Islet precursor cell (in vitro differentiated cells): ENCODE measurements around the gene GBX2.
"Not testable (repeated sequence)": the region's sequence is repeated elsewhere in the genome, so short reads cannot be mapped to it uniquely, and the experiment has no call there.

Source experiments
- DNase-seq: peaks from one replicate; pipeline ENCODE4 v3.0.0-alpha.2; 2018

The GBX2 gene

DNA sequence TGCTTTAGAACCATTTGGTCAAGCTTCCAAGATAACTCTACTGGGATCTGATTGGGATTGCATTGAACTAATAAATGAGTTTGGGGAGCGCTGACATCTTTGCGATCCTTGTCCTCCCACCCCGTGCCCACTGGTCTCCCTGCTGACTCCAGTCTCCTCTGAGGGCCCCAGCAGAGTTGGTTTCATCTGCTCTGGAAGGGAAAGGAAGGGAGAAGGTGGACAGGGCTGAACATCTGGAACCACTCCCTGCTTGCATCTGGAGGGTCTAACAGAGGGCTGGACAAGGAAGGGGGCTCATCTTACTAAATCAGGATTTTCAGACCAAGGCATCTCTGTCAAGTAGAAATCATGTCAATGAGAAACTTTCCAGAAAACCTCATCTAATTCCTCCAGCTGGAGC lies 12.8 kb downstream of the GBX2 start:
- DNase-seq = no peak

DNA sequence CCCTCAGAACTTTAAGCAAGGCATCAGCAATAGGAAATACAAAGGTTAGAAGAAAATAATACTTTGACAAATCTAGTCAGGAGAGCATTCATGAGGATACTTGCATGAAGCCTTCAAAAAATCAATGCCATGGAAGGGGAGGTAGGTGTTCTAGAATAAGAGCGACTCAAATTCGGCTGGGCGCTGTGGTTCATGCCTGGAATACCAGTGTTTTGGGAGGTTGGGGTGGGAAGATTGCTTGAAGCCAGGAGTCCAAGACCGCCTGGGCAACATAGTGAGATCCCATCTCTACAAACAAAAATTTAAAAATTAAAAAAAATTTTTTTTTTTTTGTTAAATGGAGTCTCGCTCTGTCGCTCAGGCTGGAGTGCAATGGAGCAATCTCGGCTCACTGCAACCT lies 21.8 kb downstream of the GBX2 start:
- no peak for DNase-seq

DNA sequence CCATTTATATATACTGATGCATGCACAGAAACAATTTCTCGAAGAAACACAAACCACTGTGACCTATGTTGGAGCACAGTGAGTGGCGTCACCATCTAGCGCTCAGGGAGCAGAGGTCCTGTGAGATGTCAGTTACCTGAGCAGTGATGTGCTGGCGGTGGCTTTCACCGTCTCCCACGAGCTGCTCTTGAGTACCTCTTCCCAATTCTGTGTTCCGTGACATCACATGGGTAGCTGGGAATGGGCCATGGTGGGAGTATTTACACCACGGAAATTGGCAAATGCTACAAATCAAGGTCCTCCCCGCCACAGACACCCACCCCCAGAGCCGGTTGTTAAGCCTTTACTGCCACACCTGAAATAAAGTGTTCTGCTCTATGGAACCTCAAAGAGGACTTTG lies 24.4 kb downstream of the GBX2 start:
- no peak for DNase-seq

DNA sequence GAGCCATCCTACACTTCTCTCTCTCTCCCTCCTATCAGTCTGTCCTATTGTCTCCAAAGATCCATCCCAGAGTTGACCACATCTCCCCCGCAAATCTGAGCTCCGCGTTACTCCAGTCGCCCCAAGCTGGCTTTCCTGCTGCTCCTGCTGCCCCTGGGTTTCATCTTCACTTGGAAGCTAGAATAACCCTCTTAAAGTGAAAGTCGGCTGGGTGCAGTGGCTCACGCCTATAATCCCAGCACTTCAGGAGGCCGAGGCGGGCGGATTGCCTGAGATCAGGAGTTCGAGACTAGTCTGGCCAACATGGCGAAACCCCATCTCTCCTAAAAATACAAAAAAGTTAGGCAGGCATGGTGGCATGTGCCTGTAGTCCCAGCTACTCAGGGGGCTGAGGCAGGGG lies 26.6 kb downstream of the GBX2 start:
- not testable (repeated sequence) for DNase-seq

DNA sequence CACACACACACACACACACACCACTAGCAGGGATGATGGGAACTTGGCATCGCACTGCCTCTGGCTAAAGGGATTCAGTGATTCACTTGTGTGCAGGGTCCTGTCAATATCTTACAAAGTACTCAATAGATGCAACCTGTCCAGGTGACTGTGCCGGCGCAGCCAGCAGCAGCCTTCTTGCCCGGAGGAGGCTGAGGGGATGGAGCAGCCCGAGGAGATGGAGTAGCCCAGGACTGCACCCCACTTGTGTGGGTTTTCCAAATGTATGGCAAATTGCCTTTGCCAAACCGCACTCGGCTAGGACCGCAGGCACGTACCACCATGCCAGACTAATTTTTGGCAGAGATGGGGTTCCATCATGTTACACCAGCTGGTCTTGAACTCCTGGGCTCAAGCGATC lies 31.1 kb downstream of the GBX2 start:
- peak; percentile 35 for DNase-seq

DNA sequence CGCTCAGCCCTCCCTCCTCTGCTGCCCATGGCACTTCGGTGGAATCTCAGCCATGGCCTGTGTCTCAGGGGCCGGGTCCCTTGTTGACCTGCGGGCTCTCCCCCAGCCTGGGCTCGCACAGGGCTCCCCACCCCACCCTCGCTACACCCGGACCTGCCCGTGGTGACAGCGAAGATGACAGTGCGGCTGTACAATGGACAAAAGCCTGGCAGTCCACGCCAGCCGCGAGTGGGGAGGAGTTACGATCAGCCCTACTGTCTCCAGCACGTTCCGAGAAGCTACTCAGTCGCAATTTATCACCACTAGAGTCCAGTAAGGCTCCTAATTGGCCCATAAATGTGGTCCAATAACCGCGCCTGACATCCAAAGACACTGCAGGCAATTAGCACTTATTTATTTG lies 31.6 kb downstream of the GBX2 start:
- DNase-seq = peak; percentile 46

DNA sequence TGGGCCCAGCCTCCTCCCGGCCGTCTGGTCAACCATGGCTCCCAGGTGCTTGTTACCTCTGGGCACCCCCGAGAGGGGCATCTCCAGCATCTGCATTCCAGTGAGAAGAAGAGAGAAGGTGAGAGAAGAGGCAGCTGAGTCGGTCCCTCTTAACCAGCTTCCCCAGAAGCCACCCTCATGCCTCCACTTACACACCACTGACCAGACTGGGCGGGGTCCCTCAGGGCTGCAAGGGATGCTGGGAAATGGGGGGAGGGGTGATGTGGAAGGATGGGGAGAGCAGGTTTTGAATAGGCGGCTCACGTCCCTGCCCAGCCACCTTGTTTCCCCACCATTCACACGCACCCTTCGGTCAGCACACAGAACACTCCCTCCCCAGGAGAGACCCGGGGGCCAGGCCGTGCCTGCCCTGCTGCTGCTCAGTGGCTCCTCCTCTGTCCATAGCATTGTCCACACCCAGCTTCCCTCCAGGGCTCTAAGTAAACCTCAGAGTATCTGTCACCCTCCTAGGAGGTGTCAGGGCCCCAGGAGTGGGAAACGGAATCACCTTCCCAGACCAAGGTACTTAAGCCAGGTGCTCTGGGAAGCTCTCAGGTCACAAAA lies 34.7 kb downstream of the GBX2 start:
- DNase-seq = no peak

DNA sequence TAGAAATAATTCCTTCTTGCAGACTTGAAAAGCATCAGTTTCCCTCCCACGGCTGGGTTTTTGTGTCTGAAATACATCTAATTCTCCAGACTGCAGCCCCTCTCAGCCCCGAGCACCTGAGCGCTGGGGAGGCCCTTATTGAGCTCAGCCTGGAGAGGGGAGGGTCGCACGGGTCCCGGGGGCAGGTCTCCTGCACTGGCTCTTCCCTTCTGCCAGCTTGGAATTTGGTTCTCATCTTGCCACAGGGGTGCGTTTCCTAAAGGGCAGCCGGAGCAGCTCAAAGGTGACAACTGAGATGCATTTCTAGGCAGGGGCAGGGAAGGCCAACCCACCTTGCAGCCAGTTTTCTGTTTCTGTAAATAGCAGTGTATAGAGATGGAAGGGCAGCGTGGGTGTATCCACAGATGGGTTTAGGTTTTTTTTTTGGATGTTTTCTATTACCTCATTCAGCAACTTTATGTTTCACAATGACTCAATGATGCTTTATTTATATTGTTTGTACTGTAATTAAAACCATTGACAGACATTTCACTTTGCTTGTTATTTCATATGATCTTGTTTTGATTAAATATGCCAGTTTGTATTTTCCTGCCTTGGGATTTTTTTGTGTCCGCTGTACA lies 37.0 kb downstream of the GBX2 start:
- DNase-seq = no peak

DNA sequence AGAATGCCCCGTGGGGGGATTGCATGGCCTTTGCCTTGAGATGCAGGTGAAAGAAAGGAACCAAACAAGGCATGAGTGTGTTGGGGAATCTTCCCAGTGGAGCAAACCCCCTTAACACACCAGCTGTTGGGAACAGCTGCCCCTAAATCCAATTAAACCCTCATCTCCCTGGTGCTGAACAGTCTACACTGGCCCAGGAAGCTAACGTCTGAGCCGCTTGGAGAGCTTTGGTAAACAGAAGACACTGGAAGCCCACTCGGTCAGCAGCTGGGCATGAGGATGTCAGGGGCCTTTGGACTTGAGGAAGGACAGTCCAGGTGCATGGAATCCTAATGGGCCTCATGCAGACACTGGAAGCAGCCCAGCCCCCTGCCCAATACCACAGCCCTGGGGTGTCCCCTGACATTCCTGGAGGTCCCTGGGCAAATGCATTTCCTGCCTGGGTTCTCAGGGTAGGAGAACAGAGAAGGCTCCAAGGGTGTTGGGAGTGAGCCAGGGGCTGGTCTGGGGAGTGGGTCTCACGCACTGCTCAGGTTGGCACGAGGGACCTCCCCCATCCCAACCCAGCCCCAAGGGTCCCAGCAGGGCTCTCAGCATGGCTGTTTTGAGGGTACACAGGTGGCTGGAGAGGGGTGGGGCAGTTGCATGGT lies 37.7 kb downstream of the GBX2 start:
- no peak for DNase-seq

DNA sequence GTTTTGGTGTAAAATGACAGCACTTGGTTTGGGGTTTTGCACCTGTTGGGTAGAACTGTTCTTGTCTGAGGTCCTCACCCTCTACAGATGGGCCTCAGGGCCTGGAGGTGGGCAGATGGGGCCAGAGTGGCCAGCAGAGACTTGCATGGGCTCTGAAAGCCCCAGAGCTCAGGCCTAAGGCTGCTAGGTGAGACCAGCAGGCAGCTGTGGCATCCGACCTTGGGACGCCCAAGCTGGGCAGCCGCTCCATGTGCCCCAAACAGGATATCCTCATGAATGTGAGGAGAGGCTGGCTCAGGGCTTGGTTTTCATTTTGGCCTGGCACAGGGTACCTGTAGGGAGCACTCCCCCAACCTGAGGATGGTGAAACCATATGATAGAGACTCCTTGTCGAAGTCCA lies 38.3 kb downstream of the GBX2 start:
- DNase-seq = no peak

DNA sequence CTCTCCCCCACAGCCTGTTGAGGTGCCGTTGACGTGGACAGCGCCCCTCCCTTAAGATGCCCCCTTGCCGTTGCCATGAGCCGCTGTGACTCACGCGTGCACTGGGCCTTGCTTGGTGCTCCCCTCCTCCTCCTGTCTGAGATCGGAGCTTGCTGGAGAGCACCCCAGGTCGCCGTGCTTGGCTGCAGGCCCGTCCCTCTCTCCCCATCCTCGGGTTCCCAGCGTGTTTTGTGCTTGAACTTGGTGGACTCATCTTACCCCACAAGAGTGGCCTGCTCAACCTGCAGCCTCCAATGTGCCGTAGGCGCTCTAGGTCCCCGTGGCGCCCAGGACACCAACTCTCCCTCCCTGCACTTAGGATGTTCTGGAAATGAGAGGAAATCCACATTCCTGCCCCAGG lies 39.9 kb downstream of the GBX2 start:
- DNase-seq = no peak

DNA sequence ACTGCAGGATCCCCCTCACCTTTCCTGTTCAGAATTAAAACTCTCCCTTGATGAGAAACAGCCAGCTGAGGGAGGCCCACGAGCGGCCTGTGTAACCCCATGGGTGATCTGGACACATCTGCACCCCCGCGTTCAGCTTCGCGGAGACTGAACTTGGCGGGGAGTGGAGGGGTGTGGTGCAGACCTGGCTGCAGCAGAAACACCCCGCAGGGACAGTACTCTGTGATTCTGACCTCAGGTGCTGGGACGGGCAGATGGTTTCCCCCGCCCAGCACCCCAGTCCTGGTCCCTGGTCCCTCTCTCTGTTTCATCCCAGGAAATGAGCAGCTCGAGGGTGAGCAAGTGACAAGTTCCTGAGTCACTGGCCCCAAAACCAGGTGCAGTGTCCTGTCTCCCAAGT lies 41.2 kb downstream of the GBX2 start:
- DNase-seq = no peak

DNA sequence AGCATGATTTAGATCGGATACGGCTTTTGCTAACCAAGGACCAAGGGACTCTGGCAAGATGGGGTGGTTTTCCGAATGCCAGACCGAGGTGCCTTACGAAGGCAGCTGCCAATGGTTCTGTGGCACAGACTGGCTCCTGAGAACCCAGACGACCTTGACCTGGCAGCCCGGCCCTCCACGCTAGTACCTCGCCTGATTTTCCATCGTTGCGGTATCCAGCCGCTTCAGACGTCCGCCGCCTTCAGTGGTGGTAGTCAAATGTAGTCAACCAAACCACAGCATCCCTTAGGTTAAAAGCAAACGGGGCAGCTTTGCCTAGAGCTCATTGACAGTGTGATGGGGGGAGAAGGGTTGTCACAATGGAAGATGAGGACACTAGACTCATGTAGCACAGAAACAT lies 42.6 kb downstream of the GBX2 start:
- DNase-seq = no peak

DNA sequence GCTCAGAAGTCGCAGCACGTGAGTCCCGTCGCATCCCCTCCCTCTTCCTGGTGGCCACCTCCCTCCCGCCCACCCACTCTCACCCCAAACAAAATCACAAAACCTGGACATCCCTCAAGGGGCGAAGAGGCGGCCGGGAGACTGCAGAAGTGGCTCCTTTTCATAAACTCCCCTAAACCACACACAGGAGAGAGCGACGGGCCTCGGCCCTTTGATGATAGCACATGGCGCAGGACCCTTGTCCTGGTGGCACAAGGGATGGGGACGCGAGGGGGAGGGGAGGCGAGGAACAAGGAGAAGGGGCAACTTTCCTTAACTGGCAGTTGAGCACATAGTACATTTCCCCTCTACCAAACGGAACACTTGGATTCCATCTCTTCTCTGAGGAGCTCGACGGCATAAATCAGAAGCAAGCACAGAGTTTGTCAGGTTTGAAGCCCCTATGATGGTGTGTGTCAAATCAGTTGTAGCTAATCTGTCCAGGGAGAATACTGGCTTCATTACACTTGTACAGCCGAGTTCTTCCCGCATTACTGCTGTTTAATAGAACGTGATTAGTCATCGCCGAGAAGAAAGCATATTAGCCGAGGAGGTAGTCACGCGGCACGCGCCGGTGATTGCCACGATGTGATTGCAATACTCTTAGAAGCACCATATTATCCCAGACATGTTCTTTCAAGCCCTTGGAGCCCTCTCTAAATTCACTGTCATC lies 43.8 kb downstream of the GBX2 start:
- no peak for DNase-seq

DNA sequence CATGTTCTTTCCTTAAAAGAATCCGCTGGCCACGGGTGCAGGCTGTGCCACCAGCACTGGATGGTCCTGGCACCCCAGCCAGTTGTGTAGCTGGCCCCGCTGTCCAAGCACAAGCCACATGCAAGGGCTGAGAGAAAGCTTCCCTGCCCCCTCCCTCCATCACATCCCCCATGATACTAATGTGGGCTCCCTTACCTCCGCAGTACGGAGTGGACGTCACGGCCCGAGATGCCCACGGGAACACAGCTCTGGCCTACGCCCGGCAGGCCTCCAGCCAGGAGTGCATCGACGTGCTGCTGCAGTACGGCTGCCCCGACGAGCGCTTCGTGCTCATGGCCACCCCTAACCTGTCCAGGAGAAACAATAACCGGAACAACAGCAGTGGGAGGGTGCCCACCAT lies 44.5 kb downstream of the GBX2 start:
- no peak for DNase-seq

DNA sequence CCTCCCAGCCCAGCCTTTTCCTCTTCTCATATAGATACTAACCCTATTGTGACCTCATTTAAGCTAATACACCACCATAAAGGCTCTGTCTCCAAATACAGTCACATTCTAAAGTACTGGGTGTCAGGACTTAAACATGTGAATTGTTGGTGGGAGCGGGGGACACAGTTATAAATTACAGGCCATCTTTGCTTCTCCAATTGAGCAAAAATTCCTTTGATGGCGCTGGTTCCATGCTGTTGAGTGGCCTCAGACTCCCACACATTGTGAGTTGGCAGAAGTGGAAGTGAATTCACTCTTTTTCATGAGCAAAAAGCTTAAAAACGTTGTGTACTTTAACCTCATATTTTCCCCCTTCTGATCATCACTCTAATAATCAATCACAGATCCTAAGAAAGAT lies 46.0 kb downstream of the GBX2 start:
- DNase-seq = no peak

DNA sequence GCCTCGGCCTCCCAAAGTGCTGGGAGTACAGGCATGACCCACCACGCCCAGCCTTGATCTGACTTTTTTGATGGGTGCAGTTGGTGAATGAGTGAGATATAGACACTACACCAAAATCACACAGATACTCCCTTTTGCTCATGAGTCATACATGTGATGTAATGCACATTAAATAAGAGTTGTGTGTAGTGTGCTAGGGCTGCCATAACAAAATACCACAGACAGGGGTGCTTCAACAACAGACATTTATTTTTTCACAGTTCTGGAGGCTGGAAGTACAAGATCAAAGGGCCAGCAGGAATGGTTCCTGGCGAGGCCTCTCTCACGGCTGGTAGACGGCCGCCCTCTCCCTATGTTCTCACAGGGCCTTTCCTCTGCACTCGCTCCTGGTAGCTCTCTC lies 46.6 kb downstream of the GBX2 start:
- DNase-seq = no peak

DNA sequence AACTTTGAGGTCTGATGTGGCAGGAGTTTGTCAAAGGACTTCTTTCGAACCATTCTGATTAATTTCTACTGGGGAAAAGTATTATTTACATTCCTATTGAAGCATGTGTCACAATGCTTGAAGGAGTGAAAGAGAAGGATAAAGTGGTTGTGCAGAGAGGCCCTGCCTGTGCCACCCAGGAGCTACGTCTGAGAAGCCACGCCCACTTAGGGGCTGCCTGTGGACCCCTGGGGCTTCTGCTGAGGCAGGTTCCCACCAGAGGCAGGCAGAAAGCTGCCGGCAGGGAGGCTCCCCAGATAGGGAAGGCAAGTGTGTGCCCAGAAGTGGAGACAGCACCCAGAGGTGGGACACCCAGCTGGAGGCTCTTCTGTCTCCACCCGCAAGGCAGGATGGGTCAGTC lies 47.4 kb downstream of the GBX2 start:
- DNase-seq = no peak

DNA sequence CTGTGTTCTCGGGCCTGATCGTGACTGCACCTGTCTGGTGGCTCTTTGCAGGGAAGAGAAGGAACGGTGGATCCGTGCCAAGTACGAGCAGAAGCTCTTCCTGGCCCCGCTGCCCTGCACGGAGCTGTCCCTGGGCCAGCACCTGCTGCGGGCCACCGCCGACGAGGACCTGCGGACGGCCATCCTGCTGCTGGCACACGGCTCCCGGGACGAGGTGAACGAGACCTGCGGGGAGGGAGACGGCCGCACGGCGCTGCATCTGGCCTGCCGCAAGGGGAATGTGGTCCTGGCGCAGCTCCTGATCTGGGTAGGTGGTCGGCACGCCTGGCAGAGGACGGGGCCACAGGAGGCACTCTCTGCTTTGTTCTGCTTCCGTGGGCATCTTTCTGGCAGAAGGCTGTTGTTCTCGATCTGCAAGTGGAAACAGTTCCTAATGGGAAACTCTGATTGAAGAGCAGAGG lies 48.0 kb downstream of the GBX2 start:
- DNase-seq = no peak

DNA sequence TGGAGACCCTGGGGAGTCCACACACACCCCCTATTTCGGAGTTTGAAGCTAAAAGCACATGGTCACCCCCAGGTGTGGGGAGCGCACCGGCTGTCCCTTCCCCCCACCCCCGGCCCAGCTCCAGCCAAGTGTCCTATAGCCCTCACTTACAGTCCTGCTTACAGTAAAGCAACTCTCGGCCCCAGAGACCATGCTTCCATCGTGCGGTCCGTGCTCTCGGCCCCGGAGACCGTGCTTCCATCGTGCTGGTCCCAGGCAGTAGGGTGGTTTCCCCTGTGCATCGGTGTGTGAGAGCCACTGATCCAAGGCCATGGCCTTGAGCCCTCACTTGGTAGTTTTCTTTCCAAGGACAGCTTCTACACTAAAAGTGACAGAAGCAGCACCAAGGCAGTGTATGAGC lies 48.7 kb downstream of the GBX2 start:
- DNase-seq = no peak

DNA sequence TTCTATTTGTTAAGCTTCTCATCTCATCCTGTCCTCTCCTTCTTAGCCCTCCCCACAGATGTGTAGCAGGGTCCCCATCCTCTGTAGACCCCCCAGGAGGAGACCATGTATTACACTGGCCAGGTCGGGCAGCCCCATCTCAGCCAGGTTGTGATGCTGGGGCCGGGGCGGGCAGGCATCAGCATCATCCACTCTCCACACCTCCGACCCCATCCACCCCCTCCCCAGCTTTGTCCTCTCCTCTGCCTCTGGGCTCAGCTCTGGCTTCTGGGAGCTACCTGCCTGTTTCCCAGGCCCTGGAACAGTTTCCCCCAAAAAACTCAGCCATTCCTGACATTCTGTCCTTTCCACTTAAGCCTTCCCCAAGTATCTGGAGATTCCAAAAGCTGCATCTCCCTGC lies 49.2 kb downstream of the GBX2 start:
- no peak for DNase-seq

DNA sequence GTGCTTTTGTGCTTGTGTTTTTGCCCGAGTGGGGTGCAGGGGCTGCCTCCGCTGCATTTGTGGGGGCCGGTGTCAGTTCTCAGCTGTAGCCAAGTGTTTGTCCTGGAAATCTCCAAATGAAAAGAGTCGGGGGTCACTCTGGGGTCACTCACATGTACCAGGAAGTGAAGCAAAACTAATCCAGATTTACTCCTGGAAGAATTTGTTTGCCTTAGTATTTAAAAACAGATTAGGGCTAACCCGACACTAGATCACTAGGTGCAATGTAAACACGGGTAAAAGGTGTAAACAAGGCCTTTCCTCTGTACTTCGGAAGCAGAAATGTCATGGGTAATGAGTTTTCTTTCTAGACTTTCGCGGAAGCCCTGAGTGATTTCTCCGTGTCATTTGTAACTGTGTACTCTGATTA lies 50.3 kb downstream of the GBX2 start:
- DNase-seq = no peak

DNA sequence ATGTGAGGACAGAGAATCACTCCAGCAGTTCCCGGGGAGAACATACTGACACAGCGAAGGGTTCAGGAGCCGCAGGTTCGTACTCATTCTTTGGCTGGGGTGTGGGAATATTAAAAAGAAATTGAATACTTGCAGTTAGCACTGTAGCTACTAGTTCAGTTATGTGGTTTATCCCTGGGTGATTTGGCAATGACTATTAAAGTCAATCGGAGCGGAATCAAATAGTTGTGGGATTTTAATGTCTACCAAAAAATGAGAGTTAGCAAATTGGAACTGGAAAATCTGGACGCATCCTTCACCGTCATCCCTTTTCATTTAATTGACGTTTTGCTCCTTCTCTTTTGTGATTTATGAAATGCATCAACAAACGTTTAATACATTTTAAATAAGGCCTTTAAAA lies 50.8 kb downstream of the GBX2 start:
- no peak for DNase-seq
